SU-DHL-6 (cell line): Measurements from ENCODE around the gene LYG2.
"Not testable (repeated sequence)": the region's sequence is repeated elsewhere in the genome, so short reads cannot be mapped to it uniquely, and the experiment has no call there.

Source experiments
- H2AFZ ChIP-seq: fragments of 200-600 bp; sonication (generic); 2 replicates; pipeline ENCODE4 v1.6.1; 2014; ENCODE audit warnings: low read depth, mild to moderate bottlenecking, moderate library complexity, mixed read lengths, antibody characterized with exemption, low read length; ENCODE audit not compliant: severe bottlenecking
- H3F3A ChIP-seq: fragments of 200-600 bp; shearing (Covaris generic); 2 replicates; pipeline ENCODE4 v1.6.0; 2016; ENCODE audit warnings: antibody characterized with exemption, mild to moderate bottlenecking; ENCODE audit not compliant: insufficient read depth
- H3K27ac ChIP-seq: fragments of 200-600 bp; sonication (generic); 2 replicates; pipeline ENCODE4 v1.5.1; 2016; ENCODE audit warnings: low read depth, mild to moderate bottlenecking, low read length, moderate library complexity, mixed read lengths
- H3K27me3 ChIP-seq: fragments of 200-600 bp; sonication (generic), shearing (Covaris generic); 2 replicates; pipeline ENCODE4 v1.6.0; 2014; ENCODE audit warnings: mild to moderate bottlenecking, low read length
- H3K36me3 ChIP-seq: fragments of 200-600 bp; sonication (generic); 2 replicates; pipeline ENCODE4 v1.6.1; 2014; ENCODE audit warnings: mild to moderate bottlenecking, low read length, mixed read lengths
- H3K4me2 ChIP-seq: fragments of 300-600, 200-600 bp; shearing (Covaris generic), sonication (generic); 2 replicates; pipeline ENCODE4 v1.6.0; 2014; ENCODE audit warnings: low read length, low read depth, mild to moderate bottlenecking; ENCODE audit not compliant: poor library complexity, severe bottlenecking
- H3K4me3 ChIP-seq: fragments of 200-600 bp; sonication (generic); 2 replicates; pipeline ENCODE4 v1.5.1; 2014; ENCODE audit warnings: antibody characterized with exemption, low read length, mild to moderate bottlenecking, mixed read lengths; ENCODE audit not compliant: insufficient read depth, poor library complexity, severe bottlenecking
- H3K79me2 ChIP-seq: fragments of 200-600 bp; sonication (generic); 2 replicates; pipeline ENCODE4 v1.6.1; 2014; ENCODE audit warnings: mild to moderate bottlenecking, low read length, moderate library complexity; ENCODE audit not compliant: insufficient read depth
- H3K9ac ChIP-seq: fragments of 200-600 bp; sonication (generic); 2 replicates; pipeline ENCODE4 v1.7.0; 2014; ENCODE audit warnings: mild to moderate bottlenecking, low read length
- H3K9me2 ChIP-seq: fragments of 200-600 bp; sonication (generic); replicated peaks from 2 replicates; pipeline ENCODE4 v1.6.1; 2014; ENCODE audit warnings: low read length; ENCODE audit not compliant: insufficient read depth
- H3K9me3 ChIP-seq: fragments of 200-600 bp; sonication (generic); 2 replicates; pipeline ENCODE4 v1.6.1; 2014; ENCODE audit warnings: low read length, mixed read lengths; ENCODE audit not compliant: insufficient read depth
- H4K20me1 ChIP-seq: fragments of 200-600 bp; sonication (generic); 2 replicates; pipeline ENCODE4 v1.6.1; 2014; ENCODE audit warnings: low read depth, mild to moderate bottlenecking, antibody characterized with exemption, low read length, moderate library complexity, mixed read lengths
- EZH2phosphoT487 ChIP-seq: fragments of 200-600 bp; sonication (generic), shearing (Covaris generic); conservative IDR thresholded peaks from 2 replicates; pipeline ENCODE4 v1.6.1; 2018; ENCODE audit warnings: mild to moderate bottlenecking, antibody characterized with exemption, low read length, moderate library complexity, mixed read lengths
- TF ChIP-seq, protein P1 (sequence below): fragments of 200-600 bp; sonication (generic); IDR thresholded peaks from one replicate; pipeline ENCODE4 v1.5.1; 2017; ENCODE audit warnings: antibody characterized with exemption, mild to moderate bottlenecking, low read length, moderate library complexity; ENCODE audit not compliant: insufficient read depth, poor library complexity, severe bottlenecking

Gene LYG2

DNA sequence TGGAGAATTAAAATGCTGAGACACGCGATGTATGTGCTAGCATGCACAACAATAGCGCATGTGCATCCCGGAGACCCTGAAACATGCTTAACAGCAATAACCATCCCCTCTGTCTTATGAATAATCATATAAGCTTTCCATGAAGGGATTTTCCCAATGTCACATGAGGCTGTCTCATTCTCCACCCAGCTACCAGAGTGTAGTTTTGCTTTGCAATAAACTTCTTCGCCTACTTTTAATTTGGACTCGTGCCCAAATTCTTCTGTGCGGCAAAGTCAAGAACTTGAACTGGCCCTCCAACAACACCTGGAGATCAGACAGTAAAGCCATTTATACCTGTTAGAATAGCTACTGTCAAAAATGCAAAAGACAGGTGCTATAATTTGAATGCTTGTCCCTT lies 30.1 kb upstream of the LYG2 start:
- Histone ChIP-seq H3F3A (no peaks in the 10 kb centered on the region), H3K9me3 (peaks cover 3% of the 10 kb centered on the region; the same call in 1 of the 2 replicates), H3K9me2 (no peaks in the 10 kb centered on the region), H2AFZ (no peak overlapping the region), H3K4me3 (no peak overlapping the region), H3K9ac (no peak overlapping the region), H3K79me2 (no peaks in the 10 kb centered on the region), H3K36me3 (no peaks in the 10 kb centered on the region), H3K27me3 (no peaks in the 10 kb centered on the region), H3K4me2 (no peak overlapping the region), H4K20me1 (no peaks in the 10 kb centered on the region), H3K27ac (no peak overlapping the region)
- TF ChIP-seq EZH2phosphoT487, result no peak
- TF ChIP-seq, protein P1, sequence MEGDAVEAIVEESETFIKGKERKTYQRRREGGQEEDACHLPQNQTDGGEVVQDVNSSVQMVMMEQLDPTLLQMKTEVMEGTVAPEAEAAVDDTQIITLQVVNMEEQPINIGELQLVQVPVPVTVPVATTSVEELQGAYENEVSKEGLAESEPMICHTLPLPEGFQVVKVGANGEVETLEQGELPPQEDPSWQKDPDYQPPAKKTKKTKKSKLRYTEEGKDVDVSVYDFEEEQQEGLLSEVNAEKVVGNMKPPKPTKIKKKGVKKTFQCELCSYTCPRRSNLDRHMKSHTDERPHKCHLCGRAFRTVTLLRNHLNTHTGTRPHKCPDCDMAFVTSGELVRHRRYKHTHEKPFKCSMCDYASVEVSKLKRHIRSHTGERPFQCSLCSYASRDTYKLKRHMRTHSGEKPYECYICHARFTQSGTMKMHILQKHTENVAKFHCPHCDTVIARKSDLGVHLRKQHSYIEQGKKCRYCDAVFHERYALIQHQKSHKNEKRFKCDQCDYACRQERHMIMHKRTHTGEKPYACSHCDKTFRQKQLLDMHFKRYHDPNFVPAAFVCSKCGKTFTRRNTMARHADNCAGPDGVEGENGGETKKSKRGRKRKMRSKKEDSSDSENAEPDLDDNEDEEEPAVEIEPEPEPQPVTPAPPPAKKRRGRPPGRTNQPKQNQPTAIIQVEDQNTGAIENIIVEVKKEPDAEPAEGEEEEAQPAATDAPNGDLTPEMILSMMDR, result no peak

DNA sequence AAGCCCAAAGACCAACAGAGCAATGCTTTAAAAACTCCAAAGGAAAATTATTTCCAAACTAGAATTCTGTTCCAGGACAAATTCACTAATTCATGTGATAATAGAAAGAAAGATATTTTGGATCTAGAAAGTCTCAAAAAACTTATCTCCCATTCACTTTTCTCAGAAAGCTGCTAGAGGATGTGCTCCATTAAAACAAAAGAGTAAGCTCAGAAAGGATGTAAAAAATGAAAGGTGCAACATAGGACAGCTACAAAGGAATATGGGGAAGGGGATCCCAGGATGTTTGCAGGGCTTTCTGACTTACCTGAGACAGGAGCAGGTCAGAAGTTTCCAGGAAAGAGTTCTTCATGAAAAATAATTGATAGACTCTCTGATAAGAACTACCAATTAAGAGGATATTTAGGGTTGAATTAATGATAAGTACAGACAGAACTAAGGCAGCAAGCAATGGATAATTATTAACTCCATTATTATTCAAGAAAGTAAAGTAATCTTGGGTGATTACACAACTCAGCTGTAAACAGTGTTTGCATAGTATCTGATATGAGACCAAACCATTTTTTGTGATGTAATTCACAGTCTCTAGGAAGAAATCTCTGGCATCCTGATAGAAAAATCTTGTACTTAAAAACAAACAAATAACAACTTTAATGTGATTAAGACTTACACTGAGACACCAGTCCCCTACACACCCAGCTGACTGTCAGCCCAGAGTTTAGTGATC lies 24.7 kb upstream of the LYG2 start:
- Histone ChIP-seq H3K4me3 (no peak overlapping the region), H3K79me2 (no peaks in the 10 kb centered on the region), H3K4me2 (no peak overlapping the region), H3K9me3 (peaks cover 6% of the 10 kb centered on the region), H3F3A (no peaks in the 10 kb centered on the region), H3K36me3 (no peaks in the 10 kb centered on the region; the same call in 1 of the 2 replicates), H3K9ac (no peak overlapping the region), H3K27me3 (no peaks in the 10 kb centered on the region), H2AFZ (no peak overlapping the region), H3K27ac (no peak overlapping the region), H4K20me1 (no peaks in the 10 kb centered on the region), H3K9me2 (no peaks in the 10 kb centered on the region)
- TF ChIP-seq EZH2phosphoT487, result no peak
- TF ChIP-seq, protein P1, result no peak

DNA sequence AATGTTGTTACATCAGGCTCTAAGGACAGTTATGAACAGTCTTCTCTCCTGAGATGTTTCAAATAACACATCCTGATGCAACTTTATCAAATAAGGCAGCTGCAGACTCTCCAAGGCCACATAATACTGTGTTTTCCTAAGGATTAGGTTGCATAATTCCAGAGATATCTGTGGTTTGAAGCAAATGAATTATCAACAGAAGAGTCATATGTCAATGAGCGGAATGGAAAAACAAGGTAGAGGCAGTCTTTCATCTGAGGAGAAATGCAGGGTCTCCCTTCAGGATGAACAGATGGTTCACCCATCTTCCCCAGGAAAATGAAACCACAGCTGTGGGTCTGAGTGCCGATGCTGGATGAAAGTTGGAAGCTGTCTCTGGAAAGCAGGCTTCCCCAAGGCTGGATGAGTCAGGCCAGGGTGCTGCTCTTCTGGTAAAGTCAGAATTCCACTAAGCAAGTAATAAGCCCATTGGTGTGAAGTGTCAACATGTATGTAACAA lies 23.4 kb upstream of the LYG2 start:
- Histone ChIP-seq H4K20me1 (no peaks in the 10 kb centered on the region), H3K4me2 (no peak overlapping the region), H3K9ac (no peak overlapping the region), H3K9me3 (peaks cover 6% of the 10 kb centered on the region), H3K79me2 (no peaks in the 10 kb centered on the region), H3K27ac (no peak overlapping the region), H3F3A (no peaks in the 10 kb centered on the region), H3K36me3 (no peaks in the 10 kb centered on the region; the same call in 1 of the 2 replicates), H3K4me3 (no peak overlapping the region), H2AFZ (no peak overlapping the region), H3K9me2 (no peaks in the 10 kb centered on the region), H3K27me3 (no peaks in the 10 kb centered on the region)
- TF ChIP-seq, protein P1, result no peak

DNA sequence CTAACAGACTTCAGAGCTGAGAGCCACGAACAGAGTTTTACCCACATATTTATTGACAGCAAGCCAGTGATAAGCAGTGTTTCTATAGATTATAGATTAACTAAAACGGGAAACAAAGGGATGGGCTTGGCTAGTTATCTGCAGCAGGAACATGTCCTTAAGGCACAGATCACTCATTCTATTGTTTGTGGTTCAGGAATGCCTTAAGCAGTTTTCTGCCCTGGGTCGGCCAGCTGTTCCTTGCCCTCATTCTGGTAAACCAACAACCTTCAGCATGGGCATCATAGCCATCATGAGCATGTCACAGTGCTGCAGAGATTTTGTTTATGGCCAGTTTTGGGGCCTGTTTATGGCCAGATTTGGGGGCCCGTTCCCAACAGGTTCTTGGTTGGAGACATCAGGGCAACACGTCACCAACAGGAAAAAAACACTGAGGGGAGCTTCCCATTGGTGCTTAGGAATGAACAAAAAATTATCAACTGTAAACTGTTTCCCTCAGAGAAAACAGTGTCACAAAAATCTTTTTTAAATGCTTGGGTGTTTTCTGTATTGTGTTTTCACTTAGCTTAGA lies 22.8 kb upstream of the LYG2 start:
- H3K27me3 ChIP-seq, H3K4me2 ChIP-seq: not testable (repeated sequence)

More for the DNA sequence above, 22.8 kb upstream of the LYG2 start:
- not testable (repeated sequence) for H3F3A ChIP-seq, H3K36me3 ChIP-seq, H3K79me2 ChIP-seq, H3K27ac ChIP-seq, H3K9me2 ChIP-seq, H3K9me3 ChIP-seq, H4K20me1 ChIP-seq, H3K9ac ChIP-seq, H3K4me3 ChIP-seq, H2AFZ ChIP-seq
